ENCODE measurements around the gene MICU1. TPM values are rescaled to one million over a fixed set of nuclear protein-coding genes. Genes with fewer than 3 reads are reported as not detected.

MICU1 gene
- total RNA-seq, 1 donor from 2014 or later: 48.0 TPM

DNA sequence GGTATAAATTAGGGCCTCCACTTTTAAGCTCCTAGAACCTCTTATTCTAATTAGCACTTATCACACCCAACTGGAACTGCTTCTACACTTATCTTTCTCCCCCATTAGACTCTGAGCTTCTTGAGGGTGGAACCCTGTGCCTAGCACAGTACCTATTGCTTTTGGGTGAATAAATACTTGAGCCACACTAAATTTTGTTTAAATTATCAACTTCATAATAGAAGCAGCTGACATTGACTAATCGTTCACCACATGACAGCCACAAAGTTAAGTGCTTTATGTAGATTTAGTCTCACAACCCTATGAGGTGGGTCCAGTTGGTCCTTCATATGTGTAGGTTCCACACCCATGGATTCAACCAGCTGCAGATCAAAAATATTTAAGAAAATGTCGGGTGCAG is 235.1 kb downstream of the MICU1 start:
- TF ChIP-seq, protein P1, sequence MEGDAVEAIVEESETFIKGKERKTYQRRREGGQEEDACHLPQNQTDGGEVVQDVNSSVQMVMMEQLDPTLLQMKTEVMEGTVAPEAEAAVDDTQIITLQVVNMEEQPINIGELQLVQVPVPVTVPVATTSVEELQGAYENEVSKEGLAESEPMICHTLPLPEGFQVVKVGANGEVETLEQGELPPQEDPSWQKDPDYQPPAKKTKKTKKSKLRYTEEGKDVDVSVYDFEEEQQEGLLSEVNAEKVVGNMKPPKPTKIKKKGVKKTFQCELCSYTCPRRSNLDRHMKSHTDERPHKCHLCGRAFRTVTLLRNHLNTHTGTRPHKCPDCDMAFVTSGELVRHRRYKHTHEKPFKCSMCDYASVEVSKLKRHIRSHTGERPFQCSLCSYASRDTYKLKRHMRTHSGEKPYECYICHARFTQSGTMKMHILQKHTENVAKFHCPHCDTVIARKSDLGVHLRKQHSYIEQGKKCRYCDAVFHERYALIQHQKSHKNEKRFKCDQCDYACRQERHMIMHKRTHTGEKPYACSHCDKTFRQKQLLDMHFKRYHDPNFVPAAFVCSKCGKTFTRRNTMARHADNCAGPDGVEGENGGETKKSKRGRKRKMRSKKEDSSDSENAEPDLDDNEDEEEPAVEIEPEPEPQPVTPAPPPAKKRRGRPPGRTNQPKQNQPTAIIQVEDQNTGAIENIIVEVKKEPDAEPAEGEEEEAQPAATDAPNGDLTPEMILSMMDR (IDR thresholded peaks at IDR 0.05): no peak
- Mint-ChIP-seq H3K4me1 (ENCODE audit: low read depth) (peaks cover 7% of the 10 kb centered on the region), H3K27ac (ENCODE audit: unreplicated experiment) (no peak overlapping the region), H3K9me3 (ENCODE audit: low read depth) (peaks cover 2% of the 10 kb centered on the region), H3K4me3 (ENCODE audit: unreplicated experiment) (no peak overlapping the region), H3K27me3 (ENCODE audit: low read depth) (no peaks in the 10 kb centered on the region), H3K36me3 (ENCODE audit: low read depth) (peaks cover 7% of the 10 kb centered on the region)
- no peak for DNase-seq (ENCODE audit: low spot score)

DNA sequence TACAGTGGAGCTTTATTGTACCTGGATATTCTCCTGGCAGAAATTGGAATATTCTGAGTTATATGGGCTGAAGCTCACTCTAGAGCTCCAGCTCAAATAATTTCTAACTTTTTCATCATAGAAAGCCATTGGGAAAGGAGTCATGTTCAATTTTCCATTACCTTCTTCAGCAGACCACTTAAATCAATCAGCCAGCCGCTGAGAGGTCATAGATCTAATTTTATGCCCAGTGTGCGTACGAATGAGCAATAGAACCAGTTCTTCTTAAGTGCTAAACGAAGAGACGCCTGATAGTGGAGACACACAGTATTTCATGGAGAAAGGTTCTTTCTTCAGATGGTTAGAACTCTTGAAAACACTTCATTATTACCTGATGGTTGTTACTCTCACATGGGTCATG is 236.2 kb downstream of the MICU1 start:
- TF ChIP-seq, protein P1 (IDR thresholded peaks at IDR 0.05): no peak
- H3K36me3 Mint-ChIP-seq (ENCODE audit: low read depth): peaks cover 7% of the 10 kb centered on the region

DNA sequence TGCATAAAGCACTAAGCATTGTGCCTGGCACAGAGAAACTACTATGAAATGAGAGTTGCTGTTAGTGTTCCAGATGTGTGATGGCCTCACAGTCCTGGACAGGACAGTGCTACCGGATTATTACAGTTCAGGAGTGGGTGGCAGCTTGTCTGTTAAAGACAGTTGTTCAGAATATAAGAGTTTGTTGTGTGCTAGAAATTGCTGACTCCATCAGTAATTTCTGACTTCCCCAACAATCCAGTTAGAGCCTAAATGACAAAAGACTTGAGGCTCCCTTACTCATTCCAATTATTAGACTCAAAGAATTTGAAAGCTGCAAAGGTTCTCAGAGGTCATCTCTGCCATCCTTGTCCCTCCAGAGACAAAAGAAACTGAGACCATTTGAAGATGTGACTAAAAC is 236.9 kb downstream of the MICU1 start:
- Mint-ChIP-seq H3K27me3 (ENCODE audit: low read depth) (no peaks in the 10 kb centered on the region), H3K36me3 (ENCODE audit: low read depth) (peaks cover 8% of the 10 kb centered on the region), H3K4me3 (ENCODE audit: unreplicated experiment) (no peak overlapping the region), H3K27ac (ENCODE audit: unreplicated experiment) (no peak overlapping the region), H3K9me3 (ENCODE audit: low read depth) (no peaks in the 10 kb centered on the region), H3K4me1 (ENCODE audit: low read depth) (peaks cover 7% of the 10 kb centered on the region)
- no peak for DNase-seq (ENCODE audit: low spot score)
- TF ChIP-seq, protein P1 (IDR thresholded peaks at IDR 0.05): no peak

More for the DNA sequence above, 236.2 kb downstream of the MICU1 start:
- H3K4me1 Mint-ChIP-seq (ENCODE audit: low read depth): peaks cover 7% of the 10 kb centered on the region
- no peaks in the 10 kb centered on the region for H3K27me3 Mint-ChIP-seq (ENCODE audit: low read depth)
- no peak overlapping the region for H3K27ac Mint-ChIP-seq (ENCODE audit: unreplicated experiment)
- no peak overlapping the region for H3K4me3 Mint-ChIP-seq (ENCODE audit: unreplicated experiment)
- DNase-seq (ENCODE audit: low spot score): no peak
- H3K9me3 Mint-ChIP-seq (ENCODE audit: low read depth): no peaks in the 10 kb centered on the region

DNA sequence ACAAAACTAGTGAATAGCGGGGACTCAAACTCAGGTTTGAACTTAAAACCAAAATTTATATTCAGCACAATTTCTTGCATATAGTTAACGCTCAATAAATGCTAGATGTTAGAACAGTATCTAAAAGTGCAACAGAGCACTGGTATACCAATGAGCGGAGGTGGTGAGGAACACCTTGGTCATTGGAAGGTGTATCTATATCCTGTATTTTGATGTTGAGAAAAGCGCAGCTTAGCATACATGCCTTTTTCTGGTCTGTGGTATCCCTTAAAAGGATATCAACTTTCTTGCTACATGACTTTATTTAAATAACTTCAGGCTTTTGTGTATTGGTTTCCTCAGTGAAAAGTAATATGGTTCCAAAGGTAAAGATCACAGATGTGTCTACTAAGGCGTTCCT is 237.8 kb downstream of the MICU1 start:
- no peak overlapping the region for H3K4me3 Mint-ChIP-seq (ENCODE audit: unreplicated experiment)
- H3K36me3 Mint-ChIP-seq (ENCODE audit: low read depth): peaks cover 5% of the 10 kb centered on the region
- TF ChIP-seq, protein P1 (IDR thresholded peaks at IDR 0.05): no peak
- no peak overlapping the region for H3K27ac Mint-ChIP-seq (ENCODE audit: unreplicated experiment)
- H3K9me3 Mint-ChIP-seq (ENCODE audit: low read depth): no peaks in the 10 kb centered on the region
- DNase-seq (ENCODE audit: low spot score): no peak
- H3K27me3 Mint-ChIP-seq (ENCODE audit: low read depth): no peaks in the 10 kb centered on the region
- H3K4me1 Mint-ChIP-seq (ENCODE audit: low read depth): peaks cover 7% of the 10 kb centered on the region

DNA sequence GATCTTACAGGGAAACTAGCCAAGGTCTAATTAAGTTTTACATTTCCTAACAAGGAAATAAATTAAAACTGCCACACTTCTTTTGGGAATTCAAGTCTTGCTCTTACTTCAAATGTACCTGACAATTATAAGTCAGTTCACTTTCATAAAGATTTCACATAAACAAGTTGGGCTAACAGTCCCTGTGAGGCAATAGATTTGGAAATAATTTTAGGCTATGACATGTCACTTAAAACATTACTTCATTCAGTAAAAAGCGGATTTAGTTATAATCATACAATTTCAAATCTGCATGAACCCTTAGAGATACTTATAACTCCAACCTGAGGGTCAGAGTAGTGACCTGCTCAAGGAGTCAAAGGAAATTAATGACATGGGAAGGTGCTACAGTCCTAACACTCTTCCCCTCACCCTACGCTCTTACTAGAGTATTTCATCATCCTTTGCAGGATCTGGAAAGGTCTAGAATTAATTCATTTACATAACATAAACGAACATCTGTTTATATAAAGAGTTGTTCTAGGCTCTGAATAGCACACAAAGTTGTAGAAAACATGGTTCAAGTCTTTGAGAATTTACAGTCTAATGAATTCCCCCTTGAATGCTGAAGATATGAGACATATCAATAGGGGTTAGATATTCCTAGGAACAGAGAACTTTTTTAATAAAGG is 238.8 kb downstream of the MICU1 start:
- DNase-seq (ENCODE audit: low spot score): no peak
- Mint-ChIP-seq H3K9me3 (ENCODE audit: low read depth) (no peaks in the 10 kb centered on the region), H3K27me3 (ENCODE audit: low read depth) (no peaks in the 10 kb centered on the region), H3K4me3 (ENCODE audit: unreplicated experiment) (no peak overlapping the region), H3K4me1 (ENCODE audit: low read depth) (peaks cover 7% of the 10 kb centered on the region), H3K27ac (ENCODE audit: unreplicated experiment) (no peak overlapping the region), H3K36me3 (ENCODE audit: low read depth) (peaks cover 2% of the 10 kb centered on the region)
- TF ChIP-seq, protein P1 (IDR thresholded peaks at IDR 0.05): no peak
